HG03432 (cell line): ENCODE data around the gene CAPG.
"Not testable (repeated sequence)": the region's sequence is repeated elsewhere in the genome, so short reads cannot be mapped to it uniquely, and the experiment has no call there.

Experiments
- ATAC-seq: cut with Tn5 transposase; IDR thresholded peaks from one replicate; pipeline ENCODE4 v1.9.1; 2021; ENCODE audit warnings: mild to moderate bottlenecking, moderate library complexity; ENCODE audit not compliant: unreplicated experiment

Gene CAPG

GRCh38 chr2:85367180-85367579 is 43.0 kb downstream of the CAPG start:
- ATAC-seq, result no peak

DNA sequence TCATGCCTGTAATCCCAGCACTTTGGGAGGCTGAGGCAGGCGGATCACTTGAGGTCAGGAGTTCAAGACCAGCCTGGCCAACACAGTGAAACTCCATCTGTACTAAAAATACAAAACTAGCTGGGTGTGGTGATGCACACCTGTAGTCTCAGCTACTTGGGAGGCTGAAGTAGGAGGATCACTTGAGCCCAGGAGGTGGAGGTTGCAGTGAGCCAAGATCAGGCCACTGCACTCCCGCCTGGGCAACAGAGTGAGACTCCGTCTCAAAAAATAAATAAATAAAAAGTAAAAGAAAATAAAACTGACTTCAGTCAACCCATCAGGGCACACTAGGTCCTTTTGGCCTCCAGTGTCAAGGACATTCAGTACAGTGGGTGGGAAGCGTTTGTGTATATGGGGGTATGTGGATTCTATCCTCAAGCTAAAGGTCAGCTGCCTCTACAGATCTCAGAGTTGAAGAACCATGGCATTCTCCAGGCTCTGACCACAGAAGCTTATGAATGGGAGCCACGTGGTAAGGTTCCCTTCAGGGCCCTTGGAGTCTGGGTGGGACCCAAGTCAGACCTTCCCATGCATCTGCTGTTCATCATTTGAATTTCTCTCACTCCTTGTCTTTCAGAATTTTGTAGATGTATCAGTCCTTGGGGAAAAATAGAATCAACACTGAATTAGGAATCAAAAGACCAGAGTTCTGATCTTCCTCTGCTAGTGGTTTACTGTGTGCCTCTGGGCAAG is 47.3 kb downstream of the CAPG start:
- not testable (repeated sequence) for ATAC-seq

DNA sequence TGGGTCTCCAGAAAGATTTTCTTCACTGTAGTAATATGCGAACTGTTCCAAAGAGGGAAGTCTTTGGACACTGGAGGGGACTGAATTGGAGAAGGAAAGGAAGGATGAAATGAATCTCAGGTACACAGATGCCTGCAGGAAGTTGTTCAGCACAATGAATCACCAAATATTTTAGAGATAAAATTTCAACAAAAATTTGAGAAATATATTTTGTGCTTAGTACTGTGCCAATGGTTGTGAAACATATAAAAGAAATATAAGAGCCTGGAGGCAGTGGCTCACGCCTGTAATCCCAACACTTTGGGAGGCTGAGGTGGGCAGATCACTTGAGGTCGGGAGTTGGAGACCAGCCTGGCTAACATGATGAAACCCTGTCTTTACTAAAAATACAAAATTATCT is 52.4 kb downstream of the CAPG start:
- no peak for ATAC-seq

DNA sequence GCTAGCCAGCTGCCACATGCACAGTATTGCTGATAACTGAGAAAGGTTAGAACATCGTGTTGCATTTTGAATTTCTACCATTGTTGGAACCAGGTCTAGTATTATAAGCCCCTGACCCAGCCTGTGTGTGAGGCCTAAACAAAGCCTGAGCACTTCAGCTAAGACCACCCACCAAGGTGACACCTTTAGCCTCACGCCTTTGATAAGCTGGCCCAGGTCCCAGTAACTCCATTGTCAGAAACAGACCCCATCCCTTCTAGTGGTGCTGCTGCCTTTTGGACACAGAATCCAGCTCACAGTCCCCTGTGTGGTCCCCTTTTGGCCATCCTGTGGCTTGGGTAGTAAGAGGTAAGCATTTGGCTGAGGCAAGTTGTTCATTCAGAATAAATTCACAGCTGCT is 54.0 kb downstream of the CAPG start:
- no peak for ATAC-seq

- no peak for ATAC-seq
Measured at GRCh38 chr2:85355521-85355920, 54.6 kb downstream of the CAPG start.

- peak; percentile 1 for ATAC-seq
Measured at GRCh38 chr2:85355073-85355410, 55.1 kb downstream of the CAPG start.

GRCh38 chr2:85354286-85355072 is 55.7 kb downstream of the CAPG start, which contains the start of the genes ELMOD3 and RETSAT:
Gene ELMOD3 (plus strand): TSS chr2:85354769. CDS start chr2:85357199, 2,430 bp downstream.
Gene RETSAT (minus strand): TSS chr2:85354528. CDS start chr2:85354507, 21 bp downstream.
- ATAC-seq, result peak; percentile 96

- ATAC-seq, result peak; percentile 17
Measured at GRCh38 chr2:85353876-85354285, 56.3 kb downstream of the CAPG start.

DNA sequence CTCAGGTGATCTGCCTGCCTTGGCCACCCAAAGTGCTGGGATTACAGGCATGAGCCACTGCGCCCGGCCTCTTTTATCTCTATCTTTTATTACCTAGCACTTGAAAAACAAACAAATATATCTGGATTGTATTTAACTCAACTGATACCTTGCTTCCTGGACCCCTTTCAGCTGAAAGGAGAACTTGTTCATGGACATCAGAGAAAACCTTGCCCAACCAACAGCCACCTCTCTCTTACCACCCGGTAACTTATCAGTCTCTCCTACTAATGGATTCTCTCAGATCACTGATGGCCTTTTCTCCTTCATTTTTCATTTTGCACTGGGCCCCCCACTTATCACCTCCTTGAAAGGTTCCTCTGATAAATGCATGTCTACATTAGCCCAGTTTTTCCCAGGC is 62.6 kb downstream of the CAPG start:
- no peak for ATAC-seq
